MM.1S (cell line): Measurements from ENCODE around the gene CARD9.

Source experiments
- DNase-seq: peaks from one replicate; pipeline ENCODE4 v3.0.0-alpha.2; 2015
- H2AFZ ChIP-seq: fragments of 300-600 bp; sonication (generic); 2 replicates; pipeline ENCODE4 v1.6.0; 2016; ENCODE audit warnings: antibody characterized with exemption, low read length
- H3F3A ChIP-seq: fragments of 300-600 bp; sonication (generic); 2 replicates; pipeline ENCODE4 v1.6.1; 2016; ENCODE audit warnings: mild to moderate bottlenecking, antibody characterized with exemption, low read length, moderate library complexity, mixed read lengths; ENCODE audit not compliant: insufficient read depth
- H3K27ac ChIP-seq: fragments of 300-600 bp; sonication (generic); 2 replicates; pipeline ENCODE4 v1.5.1; 2016; ENCODE audit warnings: mild to moderate bottlenecking, low read length
- H3K27me3 ChIP-seq: fragments of 300-600 bp; sonication (generic); replicated peaks from 2 replicates; pipeline ENCODE4 v1.6.0; 2016; ENCODE audit warnings: low read length; ENCODE audit not compliant: insufficient read depth
- H3K36me3 ChIP-seq: fragments of 300-600 bp; sonication (generic); replicated peaks from 2 replicates; pipeline ENCODE4 v1.6.1; 2016; ENCODE audit warnings: mild to moderate bottlenecking, low read length, mixed read lengths; ENCODE audit not compliant: insufficient read depth
- H3K4me1 ChIP-seq: fragments of 300-600 bp; sonication (generic); 2 replicates; pipeline ENCODE4 v1.6.1; 2016; ENCODE audit warnings: low read length, mixed read lengths
- H3K4me2 ChIP-seq: fragments of 300-600 bp; sonication (generic); 2 replicates; pipeline ENCODE4 v1.6.0; 2016; ENCODE audit warnings: low read depth, low read length
- H3K4me3 ChIP-seq: fragments of 300-600 bp; sonication (generic); 2 replicates; pipeline ENCODE4 v1.5.1; 2016; ENCODE audit warnings: low read length, mixed read lengths
- H3K79me2 ChIP-seq: fragments of 300-600 bp; sonication (generic); 2 replicates; pipeline ENCODE4 v1.6.1; 2016; ENCODE audit warnings: mixed run types, low read length, mixed read lengths
- H3K9ac ChIP-seq: fragments of 300-600 bp; sonication (generic); 2 replicates; pipeline ENCODE4 v1.6.1; 2016; ENCODE audit warnings: low read length, mixed read lengths
- H3K9me2 ChIP-seq: fragments of 300-600 bp; sonication (generic); replicated peaks from 2 replicates; pipeline ENCODE4 v1.6.1; 2016; ENCODE audit warnings: mild to moderate bottlenecking, low read length, mixed read lengths; ENCODE audit not compliant: insufficient read depth
- H3K9me3 ChIP-seq: fragments of 300-600 bp; sonication (generic); replicated peaks from 2 replicates; pipeline ENCODE4 v1.6.1; 2016; ENCODE audit warnings: mild to moderate bottlenecking, low read length, mixed read lengths; ENCODE audit not compliant: insufficient read depth
- H4K20me1 ChIP-seq: fragments of 300-600 bp; sonication (generic); 2 replicates; pipeline ENCODE4 v1.6.1; 2016; ENCODE audit warnings: mild to moderate bottlenecking, low read length, moderate library complexity, mixed read lengths; ENCODE audit not compliant: insufficient read depth
- CTCF ChIP-seq: fragments of 300-600 bp; sonication (generic); IDR thresholded peaks from 2 replicates; pipeline ENCODE4 v1.5.1; 2016; ENCODE audit warnings: antibody characterized with exemption, low read length, mixed read lengths
- EZH2 ChIP-seq: fragments of 300-600 bp; sonication (generic); optimal IDR thresholded peaks from 2 replicates; pipeline ENCODE3; 2017; ENCODE audit warnings: low read depth, mild to moderate bottlenecking, antibody characterized with exemption, low read length, mixed read lengths
- EZH2phosphoT487 ChIP-seq: fragments of 300-600 bp; sonication (generic); IDR thresholded peaks from 2 replicates; pipeline ENCODE4 v1.6.1; 2018; ENCODE audit warnings: antibody characterized with exemption, low read length

The CARD9 gene

GRCh38 chr9:136383436-136383835 lies 10.0 kb upstream of the CARD9 start:
- Histone ChIP-seq H3K9me3 (no peaks in the 10 kb centered on the region), H3K79me2 (no peaks in the 10 kb centered on the region), H3K4me2 (no peak overlapping the region), H2AFZ (no peak overlapping the region), H3K9me2 (no peaks in the 10 kb centered on the region), H3K36me3 (no peaks in the 10 kb centered on the region), H4K20me1 (no peaks in the 10 kb centered on the region), H3F3A (no peaks in the 10 kb centered on the region), H3K9ac (no peak overlapping the region), H3K4me1 (no peaks in the 10 kb centered on the region), H3K4me3 (no peak overlapping the region), H3K27me3 (no peaks in the 10 kb centered on the region), H3K27ac (no peak overlapping the region)
- TF ChIP-seq EZH2 (no peak), EZH2phosphoT487 (no peak), CTCF (no peak)
- DNase-seq, result no peak

- DNase-seq, result no peak
- Histone ChIP-seq H3K9me2 (no peaks in the 10 kb centered on the region), H3K4me1 (no peaks in the 10 kb centered on the region), H3K9me3 (no peaks in the 10 kb centered on the region), H3K4me2 (no peak overlapping the region), H3K79me2 (no peaks in the 10 kb centered on the region), H3K36me3 (no peaks in the 10 kb centered on the region), H3K27me3 (no peaks in the 10 kb centered on the region), H3K4me3 (no peak overlapping the region), H3F3A (no peaks in the 10 kb centered on the region), H3K9ac (no peak overlapping the region), H4K20me1 (no peaks in the 10 kb centered on the region), H2AFZ (no peak overlapping the region), H3K27ac (no peak overlapping the region)
- TF ChIP-seq CTCF (no peak), EZH2phosphoT487 (no peak), EZH2 (no peak)
Measured at GRCh38 chr9:136381966-136382513, 8.6 kb upstream of the CARD9 start.

- no peaks in the 10 kb centered on the region for H3K79me2 ChIP-seq
- no peak overlapping the region for H3K4me3 ChIP-seq
- H3K36me3 ChIP-seq, result no peaks in the 10 kb centered on the region
- no peak overlapping the region for H2AFZ ChIP-seq
- no peaks in the 10 kb centered on the region for H4K20me1 ChIP-seq
- H3F3A ChIP-seq, result no peaks in the 10 kb centered on the region
- no peaks in the 10 kb centered on the region for H3K27me3 ChIP-seq
- H3K4me2 ChIP-seq, result no peak overlapping the region
- no peak overlapping the region for H3K27ac ChIP-seq
- no peak overlapping the region for H3K9ac ChIP-seq
- H3K4me1 ChIP-seq, result no peaks in the 10 kb centered on the region
- H3K9me3 ChIP-seq, result no peaks in the 10 kb centered on the region
- no peak for TF ChIP-seq CTCF
- TF ChIP-seq EZH2, result no peak
- TF ChIP-seq EZH2phosphoT487, result no peak
- no peak for DNase-seq
- no peaks in the 10 kb centered on the region for H3K9me2 ChIP-seq
Measured at GRCh38 chr9:136381311-136381710, 7.8 kb upstream of the CARD9 start.
